Endothelial cell of umbilical vein (primary cell): ENCODE measurements around the gene WIPF3. TPM values are rescaled to one million over a fixed set of nuclear protein-coding genes. Genes with fewer than 3 reads are reported as not detected.

Experiments
- BruUV-seq: library from RNA; stranded (reverse); fragments of 400-500 nt; replicated peaks from 2 replicates; lab custom pipeline; 2021; lab: Mats Ljungman, UMichigan
- CTCF ChIA-PET: fragments of 300-600, 350-600 bp; sonication (Branson Sonifier 250); formaldehyde crosslinking; loops from one replicate; lab custom pipeline; 2021; ENCODE audit warnings: antibody characterized with exemption, inconsistent platforms; lab: Charles Lee
- POLR2A ChIA-PET: fragments of 300-600, 350-600 bp; sonication (Branson Sonifier 250); formaldehyde crosslinking; loops from one replicate; lab custom pipeline; 2021; ENCODE audit warnings: antibody characterized with exemption, inconsistent platforms; lab: Charles Lee
- DNase-seq: peaks from one replicate; pipeline ENCODE4 v3.0.0-alpha.2; 2011; ENCODE audit warnings: low read depth, low spot score
- FAIRE-seq: peaks from 2 replicates; lab custom pipeline; 2011; peaks lifted over from hg19 to GRCh38; lab: Jason Lieb, UNC
- H2AFZ ChIP-seq: 2 replicates; pipeline ENCODE4 v1.6.0; 2012; ENCODE audit warnings: low read depth, low read length, control low read depth, inconsistent platforms
- H3K27ac ChIP-seq: 2 replicates; pipeline ENCODE4 v1.5.1; 2011; ENCODE audit warnings: low read depth, mild to moderate bottlenecking, control low read depth, low read length, moderate library complexity; ENCODE audit not compliant: insufficient read depth
- H3K27me3 ChIP-seq, 2 experiments: 2 replicates each; pipeline versions ENCODE4 v1.6.0 to v1.6.1; 2011; ENCODE audit warnings: low read length in 2 of 2, mixed read lengths in 1 of 2; ENCODE audit not compliant: control insufficient read depth in 2 of 2, insufficient read depth in 2 of 2
- H3K36me3 ChIP-seq, 2 experiments: 2 replicates in 1 of 2; 3 replicates in 1 of 2; pipeline ENCODE4 v1.5.1; 2011; ENCODE audit warnings: low read length in 2 of 2, mild to moderate bottlenecking in 1 of 2, moderate library complexity in 1 of 2; ENCODE audit not compliant: control insufficient read depth in 2 of 2, insufficient read depth in 2 of 2; ENCODE audit errors: extremely low read depth in 1 of 2
- H3K4me1 ChIP-seq: 3 replicates; pipeline ENCODE4 v1.5.1; 2011; ENCODE audit warnings: mild to moderate bottlenecking, low read length; ENCODE audit not compliant: control insufficient read depth, insufficient read depth; ENCODE audit errors: extremely low read depth
- H3K4me2 ChIP-seq: 2 replicates; pipeline ENCODE4 v1.6.1; 2011; ENCODE audit warnings: low read length, control low read depth, mixed read lengths; ENCODE audit not compliant: insufficient read depth
- H3K4me3 ChIP-seq, 3 experiments: fragments of 200-600 bp in 1 of 3; sonication (generic), shearing (Covaris generic) in 1 of 3; replicated peaks in 1 of 3; 2 replicates each; pipeline ENCODE4 v1.5.1; 2011 to 2016; ENCODE audit warnings: control low read depth in 3 of 3, low read length in 3 of 3, mild to moderate bottlenecking in 2 of 3, inconsistent platforms in 1 of 3, low read depth in 1 of 3, moderate library complexity in 1 of 3; ENCODE audit not compliant: insufficient read depth in 1 of 3
- H3K79me2 ChIP-seq: 2 replicates; pipeline ENCODE4 v1.6.0; 2012; ENCODE audit warnings: low read length, inconsistent platforms; ENCODE audit not compliant: control insufficient read depth, insufficient read depth
- H3K9ac ChIP-seq: replicated peaks from 2 replicates; pipeline ENCODE3; 2011; ENCODE audit warnings: low read length, control low read depth; ENCODE audit not compliant: insufficient read depth; ENCODE audit errors: extremely low read depth
- H3K9me1 ChIP-seq: replicated peaks from 3 replicates; pipeline ENCODE4 v1.6.0; 2011; ENCODE audit warnings: mild to moderate bottlenecking, low read length; ENCODE audit not compliant: control insufficient read depth, insufficient read depth; ENCODE audit errors: extremely low read depth
- H3K9me3 ChIP-seq: replicated peaks from 2 replicates; pipeline ENCODE4 v1.5.1; 2012; ENCODE audit warnings: low read length, inconsistent platforms; ENCODE audit not compliant: control insufficient read depth, insufficient read depth
- H4K20me1 ChIP-seq: replicated peaks from 2 replicates; pipeline ENCODE3; 2011; ENCODE audit warnings: mild to moderate bottlenecking, low read length; ENCODE audit not compliant: control insufficient read depth, insufficient read depth; ENCODE audit errors: extremely low read depth
- CTCF ChIP-seq, 2 donors: IDR thresholded peaks; 1 replicate in 1 of 2; 2 replicates in 1 of 2; pipeline ENCODE4 v1.5.1; 2011; ENCODE audit warnings: low read length in 2 of 2, mild to moderate bottlenecking in 2 of 2, moderate library complexity in 2 of 2, control low read depth in 1 of 2, inconsistent platforms in 1 of 2, low read depth in 1 of 2; ENCODE audit not compliant: insufficient read depth in 1 of 2; ENCODE audit errors: extremely low read depth in 1 of 2
- EZH2 ChIP-seq: IDR thresholded peaks from 2 replicates; pipeline ENCODE4 v1.6.1; 2012; ENCODE audit warnings: borderline replicate concordance, low read depth, mild to moderate bottlenecking, moderate library complexity, low read length, inconsistent platforms; ENCODE audit not compliant: severe bottlenecking
- FOS ChIP-seq: IDR thresholded peaks from 2 replicates; pipeline ENCODE4 v1.6.1; 2011; ENCODE audit warnings: mild to moderate bottlenecking, low read length, moderate library complexity, borderline replicate concordance; ENCODE audit not compliant: insufficient read depth
- GATA2 ChIP-seq: IDR thresholded peaks from 2 replicates; pipeline ENCODE4 v1.7.0; 2011; ENCODE audit warnings: low read depth, mild to moderate bottlenecking, moderate library complexity, mixed read lengths, low read length; ENCODE audit not compliant: insufficient read length, insufficient read depth
- JUN ChIP-seq: IDR thresholded peaks from 2 replicates; pipeline ENCODE4 v1.6.1; 2011; ENCODE audit warnings: borderline replicate concordance, low read depth; ENCODE audit not compliant: insufficient read length, insufficient read depth
- MAX ChIP-seq: IDR thresholded peaks from 2 replicates; pipeline ENCODE4 v1.6.1; 2011; ENCODE audit not compliant: insufficient read depth, insufficient read length
- MYC ChIP-seq: IDR thresholded peaks from one replicate; pipeline ENCODE4 v1.6.1; 2011; ENCODE audit warnings: mild to moderate bottlenecking, low read depth, low read length
- POLR2A ChIP-seq: IDR thresholded peaks from 2 replicates; pipeline ENCODE4 v1.6.1; 2012; ENCODE audit warnings: low read depth, mild to moderate bottlenecking, control low read depth, low read length
- POLR2AphosphoS5 ChIP-seq: IDR thresholded peaks from 2 replicates; pipeline ENCODE4 v1.6.1; 2012; ENCODE audit warnings: low read depth, mild to moderate bottlenecking, control low read depth, low read length, moderate library complexity; ENCODE audit not compliant: insufficient read depth
- dilution Hi-C: fragments of 300-500 bp; cut with MboI; formaldehyde crosslinking; loops from one replicate; pipeline ENCODE4 v1.15.0; 2019; ENCODE audit warnings: low sequenced_read_pairs; ENCODE audit not compliant: extremely low pct_ligation_motif_present
- intact Hi-C: fragments of 100-400 bp; cut with micrococcal nuclease; formaldehyde crosslinking; loops from one replicate; pipeline ENCODE4 v1.10.0; 2022
- polyA plus RNA-seq, 4 experiments: library from polyadenylated mRNA; depleted of rRNA in 3 of 4; stranded (reverse) in 3 of 4; unstranded in 1 of 4; fragments of >200 nt; gene quantifications; 2 replicates each; pipeline versions ENCODE4 v1.2.1 to v1.2.3, GENCODE V29; 2011 to 2012; ENCODE audit warnings: missing spikeins in 1 of 4
- total RNA-seq: library from RNA; stranded (reverse); gene quantifications from 2 replicates; pipeline ENCODE4 v1.2.3, GENCODE V29; 2021

Gene WIPF3
- total and polyA plus RNA-seq, 2 donors (not counting 3 experiments of a cell fraction or from before 2014, with no cell fraction given) = 0.01 to 0.35 TPM

GRCh38 chr7:29808075-29808801 lies 1.9 kb downstream of the WIPF3 start:
- H3K36me3 ChIP-seq = no peaks in the 10 kb centered on the region
- H4K20me1 ChIP-seq = no peaks in the 10 kb centered on the region
- peaks cover 3% of the 10 kb centered on the region for H3K4me1 ChIP-seq
- dilution Hi-C loops = no loop called here
- intact Hi-C loops = loop anchor here (5.0 kb wide), 1 partner anchor 61 kb away; no protein-coding TSS in a partner anchor
- DNase-seq = no peak
- no TSS peak for BruUV-seq
- H3K79me2 ChIP-seq = no peaks in the 10 kb centered on the region
- no peak for FAIRE-seq
- ChIA-PET POLR2A (no interaction called here), CTCF (no interaction called here)
- no peak overlapping the region for H3K4me2 ChIP-seq
- H3K9ac ChIP-seq = no peak overlapping the region
- no peak overlapping the region for H3K27ac ChIP-seq
- H3K27me3 ChIP-seq = peaks cover 47 to 68% of the 10 kb centered on the region in 2 experiments
- H2AFZ ChIP-seq = no peak overlapping the region
- H3K4me3 ChIP-seq = no peak overlapping the region
- H3K9me3 ChIP-seq = no peaks in the 10 kb centered on the region
- H3K9me1 ChIP-seq = no peaks in the 10 kb centered on the region
- no peak for TF ChIP-seq GATA2
- TF ChIP-seq CTCF (IDR thresholded peaks at IDR 0.05; ENCODE audit: extremely low read depth in 1 of 2, insufficient read depth in 1 of 2, low read depth in 1 of 2, low read length in 2 of 2) = no peak
- TF ChIP-seq EZH2 = no peak
- TF ChIP-seq FOS = no peak
- no peak for TF ChIP-seq POLR2A
- no peak for TF ChIP-seq MYC
- no peak for TF ChIP-seq MAX
- TF ChIP-seq POLR2AphosphoS5 = no peak
- TF ChIP-seq JUN = no peak
